HG03066 (cell line): Measurements from ENCODE around the gene FBXL13.

Experiments used
- ATAC-seq: cut with Tn5 transposase; IDR thresholded peaks from one replicate; pipeline ENCODE4 v1.9.1; 2021; ENCODE audit warnings: low read depth; ENCODE audit not compliant: unreplicated experiment

Gene FBXL13

GRCh38 chr7:102944241-102944640, 130.4 kb downstream of the FBXL13 start:
- ATAC-seq, result no peak

GRCh38 chr7:102943423-102944169, 131.0 kb downstream of the FBXL13 start:
- no peak for ATAC-seq

- no peak for ATAC-seq
Observed at GRCh38 chr7:102942868-102943267, 131.7 kb downstream of the FBXL13 start.

GRCh38 chr7:102942181-102942866, 132.3 kb downstream of the FBXL13 start:
- no peak for ATAC-seq

- ATAC-seq, result no peak
Observed at GRCh38 chr7:102938679-102939078, 135.9 kb downstream of the FBXL13 start.

- no peak for ATAC-seq
Observed at GRCh38 chr7:102935450-102936115, 139.0 kb downstream of the FBXL13 start.

- no peak for ATAC-seq
Observed at GRCh38 chr7:102934701-102935100, 139.9 kb downstream of the FBXL13 start.

- ATAC-seq, result no peak
Observed at GRCh38 chr7:102934239-102934638, 140.4 kb downstream of the FBXL13 start.

GRCh38 chr7:102933763-102934162, 140.8 kb downstream of the FBXL13 start:
- ATAC-seq, result no peak

- ATAC-seq, result no peak
Observed at GRCh38 chr7:102931757-102932156, 142.8 kb downstream of the FBXL13 start.

- no peak for ATAC-seq
Observed at GRCh38 chr7:102927312-102927933, 147.2 kb downstream of the FBXL13 start.

GRCh38 chr7:102926783-102927140, 147.8 kb downstream of the FBXL13 start:
- no peak for ATAC-seq

GRCh38 chr7:102925976-102926782, 148.4 kb downstream of the FBXL13 start:
- no peak for ATAC-seq

- ATAC-seq, result no peak
Observed at GRCh38 chr7:102918845-102919244, 155.8 kb downstream of the FBXL13 start.

- no peak for ATAC-seq
Observed at GRCh38 chr7:102917436-102918353, 156.9 kb downstream of the FBXL13 start.

GRCh38 chr7:102916881-102917280, 157.7 kb downstream of the FBXL13 start:
- no peak for ATAC-seq

- no peak for ATAC-seq
Observed at GRCh38 chr7:102916426-102916825, 158.2 kb downstream of the FBXL13 start.

- ATAC-seq, result no peak
Observed at GRCh38 chr7:102914585-102914984, 160.0 kb downstream of the FBXL13 start.

- no peak for ATAC-seq
Observed at GRCh38 chr7:102913826-102914225, 160.8 kb downstream of the FBXL13 start.
